H1 (cell line): ENCODE measurements around the gene TMEM135. TPM values are rescaled to one million over a fixed set of nuclear protein-coding genes. Genes with fewer than 3 reads are reported as not detected.

Experiments used
- CBX5 ChIP-seq: fragments of 300-800, 300-1000 bp; sonication (generic); IDR thresholded peaks from 2 replicates; pipeline ENCODE4 v1.7.1; 2016; ENCODE audit warnings: antibody characterized with exemption, low read length, low read depth
- CTBP2 ChIP-seq: IDR thresholded peaks from 2 replicates; pipeline ENCODE4 v1.7.0; 2011; ENCODE audit warnings: borderline replicate concordance, mild to moderate bottlenecking, moderate library complexity, mixed read lengths, low read length; ENCODE audit not compliant: insufficient read depth, insufficient read length
- EZH2 ChIP-seq: fragments of 200-600 bp; sonication (generic); IDR thresholded peaks from 2 replicates; pipeline ENCODE4 v1.7.1; 2012; ENCODE audit warnings: low read depth, mild to moderate bottlenecking, moderate library complexity, low read length, inconsistent platforms; ENCODE audit not compliant: severe bottlenecking
- GABPA ChIP-seq: IDR thresholded peaks from 2 replicates; pipeline ENCODE4 v1.6.1; 2011; ENCODE audit warnings: mild to moderate bottlenecking, low read length, moderate library complexity, borderline replicate concordance; ENCODE audit not compliant: insufficient read depth
- RXRA ChIP-seq: IDR thresholded peaks from 2 replicates; pipeline ENCODE4 v1.6.1; 2011; ENCODE audit warnings: low read depth, mild to moderate bottlenecking, low read length, moderate library complexity; ENCODE audit not compliant: insufficient read depth
- polyA plus RNA-seq, 7 experiments: library from polyadenylated mRNA; depleted of rRNA in 3 of 7; stranded (reverse) in 5 of 7; unstranded in 2 of 7; fragments of >200 nt in 5 of 7; fragments of 200-250 nt in 2 of 7; gene quantifications; 1 replicate in 5 of 7; 2 replicates in 1 of 7; 4 replicates in 1 of 7; pipeline versions ENCODE4 v1.2.1 to v1.2.3, GENCODE V29; 2011 to 2013; ENCODE audit warnings: missing spikeins in 2 of 7, mixed read lengths in 2 of 7
- total RNA-seq: library from RNA; stranded (reverse); fragmentation: NEBNext Ultra II Directional; extraction: Animal tissue kit (Norgen Biotek cat#: 25700); gene quantifications from 2 replicates; pipeline ENCODE4 v1.2.1, GENCODE V29; 2021
- TF ChIP-seq, protein P1 (sequence below): IDR thresholded peaks from 2 replicates; pipeline ENCODE4 v1.6.1; 2011; ENCODE audit warnings: low read length, improper control_type of control experiment

TMEM135 gene
- total and polyA plus RNA-seq, 2 of the 8 experiments (the other 6 are each of a cell fraction or from before 2014, with no cell fraction given): 9.3 to 31.3 TPM

DNA sequence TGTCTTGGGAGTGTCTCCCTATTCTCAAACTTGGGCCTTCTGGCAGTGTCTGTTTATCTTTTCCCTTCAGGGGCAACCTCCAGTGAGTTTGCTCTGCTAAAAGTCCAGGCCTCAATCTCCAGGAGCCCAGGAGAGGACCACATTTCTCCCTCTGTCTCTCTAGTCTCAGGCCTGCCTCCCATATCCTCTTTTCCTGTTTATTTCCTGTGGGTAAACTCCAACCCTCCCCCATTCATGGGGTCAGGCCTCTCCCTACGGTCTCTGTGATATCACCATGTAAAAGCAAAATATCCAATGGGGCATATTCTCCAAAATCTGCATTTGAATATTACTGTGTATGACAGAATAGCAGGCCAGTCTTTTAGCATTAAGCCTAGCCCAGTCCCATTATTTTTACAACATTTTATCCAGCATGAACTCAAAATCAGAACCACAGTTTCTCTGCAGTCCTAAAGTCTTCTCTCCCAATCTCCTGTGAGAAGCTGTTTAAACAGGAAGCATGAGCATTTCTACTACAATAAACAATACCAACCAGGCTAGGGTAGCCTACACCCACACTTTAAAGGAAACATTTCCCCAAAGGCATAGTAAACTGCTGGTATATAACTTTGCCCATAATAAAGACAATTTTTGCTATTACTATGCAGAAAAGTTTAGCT is 18.0 kb upstream of the TMEM135 start (continued):
- TF ChIP-seq GABPA (no peak), RXRA (no peak), EZH2 (no peak), CTBP2 (no peak), CBX5 (no peak)
- TF ChIP-seq, protein P1, sequence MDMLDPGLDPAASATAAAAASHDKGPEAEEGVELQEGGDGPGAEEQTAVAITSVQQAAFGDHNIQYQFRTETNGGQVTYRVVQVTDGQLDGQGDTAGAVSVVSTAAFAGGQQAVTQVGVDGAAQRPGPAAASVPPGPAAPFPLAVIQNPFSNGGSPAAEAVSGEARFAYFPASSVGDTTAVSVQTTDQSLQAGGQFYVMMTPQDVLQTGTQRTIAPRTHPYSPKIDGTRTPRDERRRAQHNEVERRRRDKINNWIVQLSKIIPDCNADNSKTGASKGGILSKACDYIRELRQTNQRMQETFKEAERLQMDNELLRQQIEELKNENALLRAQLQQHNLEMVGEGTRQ: no peak
- TF ChIP-seq, all 59 proteins: peak for 0
